Measurements from ENCODE around the gene SLC4A11. TPM values are rescaled to one million over a fixed set of nuclear protein-coding genes. Genes with fewer than 3 reads are reported as not detected.

SLC4A11 gene
- polyA plus RNA-seq, 2 of the 4 experiments (the other 2 are of a cell fraction) = 2.0 to 10.7 TPM

DNA sequence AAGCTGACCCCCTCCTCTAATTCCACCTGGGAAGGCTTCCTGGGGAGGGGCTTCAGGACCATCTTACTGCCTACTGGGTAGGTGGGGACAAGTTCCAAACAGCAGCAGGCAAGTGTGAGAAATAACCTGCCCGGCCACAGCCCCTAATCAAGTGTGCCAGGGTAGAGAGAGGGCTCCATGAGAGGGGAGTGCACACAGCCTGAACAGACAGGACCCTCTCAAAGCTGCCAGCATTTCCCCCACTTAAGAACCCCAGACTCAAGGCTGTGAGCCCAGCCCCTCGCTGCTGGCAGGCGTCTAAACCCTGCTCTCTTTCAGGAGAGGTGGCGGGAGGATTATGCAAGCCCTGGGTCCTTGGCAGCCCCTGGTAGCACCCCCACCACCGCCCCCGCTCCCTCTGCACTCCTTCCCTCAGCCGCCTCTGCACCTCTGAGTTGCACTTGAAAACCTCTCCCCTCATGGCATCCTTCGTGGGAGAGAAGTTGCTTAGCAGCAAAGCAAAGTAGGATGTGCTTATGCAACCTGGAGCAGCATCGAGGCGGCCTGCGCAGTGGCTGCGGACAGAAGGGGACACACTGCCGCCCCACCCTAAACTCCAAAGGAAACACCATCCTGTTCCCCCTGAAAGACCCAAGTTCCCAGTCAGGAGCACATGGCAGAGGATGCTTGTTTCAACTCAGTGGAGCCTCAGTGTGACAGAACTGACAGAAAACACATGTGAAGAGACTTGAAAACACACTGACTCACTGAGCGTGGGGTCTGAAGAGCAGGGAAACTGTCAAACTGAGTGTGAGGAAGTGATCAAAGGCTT lies 45.0 kb downstream of the SLC4A11 start:
- Histone ChIP-seq H3K9me3 (no peaks in the 10 kb centered on the region), H3K4me3 (no peak overlapping the region), H3K4me2 (no peak overlapping the region), H3K27ac (no peak overlapping the region), H3K4me1 (no peaks in the 10 kb centered on the region)
- ATAC-seq = no peak
- DNase-seq (ENCODE audit: low read depth in 1 of 2, low spot score in 1 of 2) = no peak
- no peak for TF ChIP-seq ZNF302 (CRISPR knock-in tag; IDR thresholded peaks at IDR 0.05)
- no peak for TF ChIP-seq RAD21 (conservative IDR thresholded peaks at IDR 0.05 in 1 of 2, IDR thresholded peaks at IDR 0.05 in 1 of 2)
- TF ChIP-seq ZC3H11A (IDR thresholded peaks at IDR 0.05) = no peak
- no peak for TF ChIP-seq NR3C1 (IDR thresholded peaks at IDR 0.05)
- TF ChIP-seq CHD2 (IDR thresholded peaks at IDR 0.05; ENCODE audit: low read length, partially characterized antibody) = no peak
- no peak for TF ChIP-seq TFCP2L1 (CRISPR knock-in tag; IDR thresholded peaks at IDR 0.05)
- no peak for TF ChIP-seq MAX (IDR thresholded peaks at IDR 0.05)
- no peak for TF ChIP-seq HOXB13 (CRISPR knock-in tag; IDR thresholded peaks at IDR 0.05; ENCODE audit: low read depth)
- 95% methylated on average over 14 of the region's 14 CpGs for WGBS (ENCODE audit: missing lambda C conversion rate)
- ChIA-PET CTCF (interaction anchor here (0.7 to 1.0 kb wide), 2 partner anchors 9 to 14 kb away, joined by 3 read pairs; no protein-coding TSS in a partner anchor), POLR2A (no interaction called here)
- no peak for FAIRE-seq

- Histone ChIP-seq H3K4me2 (no peak overlapping the region), H3K4me1 (no peaks in the 10 kb centered on the region), H3K27ac (no peak overlapping the region), H3K9me3 (no peaks in the 10 kb centered on the region), H3K4me3 (no peak overlapping the region)
- CTCF ChIA-PET = interaction anchor here (1.0 to 1.9 kb wide), 5 partner anchors 8 to 27 kb away, joined by 3 to 6 read pairs (median 3); no protein-coding TSS in a partner anchor
- no peak for ATAC-seq
- no peak for FAIRE-seq
- no peak for DNase-seq (ENCODE audit: low read depth in 1 of 2, low spot score in 1 of 2)
- POLR2A ChIA-PET = no interaction called here
- TF ChIP-seq HOXB5 (CRISPR knock-in tag; IDR thresholded peaks at IDR 0.05) = no peak
- no peak for TF ChIP-seq CEBPB (IDR thresholded peaks at IDR 0.05)
- TF ChIP-seq MAX (IDR thresholded peaks at IDR 0.05) = no peak
- no peak for TF ChIP-seq ZFP36 (IDR thresholded peaks at IDR 0.05; ENCODE audit: borderline replicate concordance, partially characterized antibody)
- TF ChIP-seq ELK1 (IDR thresholded peaks at IDR 0.05; ENCODE audit: low read depth, low read length) = no peak
- no peak for TF ChIP-seq RFX5 (IDR thresholded peaks at IDR 0.05)
- TF ChIP-seq ATOH8 (CRISPR knock-in tag; IDR thresholded peaks at IDR 0.05; ENCODE audit: low read depth) = no peak
- no peak for TF ChIP-seq NR3C1 (IDR thresholded peaks at IDR 0.05)
- TF ChIP-seq RAD21 (conservative IDR thresholded peaks at IDR 0.05 in 1 of 2, IDR thresholded peaks at IDR 0.05 in 1 of 2) = no peak
- no peak for TF ChIP-seq TFCP2L1 (CRISPR knock-in tag; IDR thresholded peaks at IDR 0.05)
- no peak for TF ChIP-seq HMGXB4 (CRISPR knock-in tag; IDR thresholded peaks at IDR 0.05; ENCODE audit: borderline replicate concordance)
- TF ChIP-seq MAZ (IDR thresholded peaks at IDR 0.05; ENCODE audit: borderline replicate concordance, low read depth, low read length) = no peak
- TF ChIP-seq NFE2L2 (conservative IDR thresholded peaks at IDR 0.05; ENCODE audit: low read length) = no peak
- TF ChIP-seq HES2 (IDR thresholded peaks at IDR 0.05) = no peak
- no peak for TF ChIP-seq PHF8 (IDR thresholded peaks at IDR 0.05; ENCODE audit: borderline replicate concordance, low read depth)
- TF ChIP-seq, protein P1, sequence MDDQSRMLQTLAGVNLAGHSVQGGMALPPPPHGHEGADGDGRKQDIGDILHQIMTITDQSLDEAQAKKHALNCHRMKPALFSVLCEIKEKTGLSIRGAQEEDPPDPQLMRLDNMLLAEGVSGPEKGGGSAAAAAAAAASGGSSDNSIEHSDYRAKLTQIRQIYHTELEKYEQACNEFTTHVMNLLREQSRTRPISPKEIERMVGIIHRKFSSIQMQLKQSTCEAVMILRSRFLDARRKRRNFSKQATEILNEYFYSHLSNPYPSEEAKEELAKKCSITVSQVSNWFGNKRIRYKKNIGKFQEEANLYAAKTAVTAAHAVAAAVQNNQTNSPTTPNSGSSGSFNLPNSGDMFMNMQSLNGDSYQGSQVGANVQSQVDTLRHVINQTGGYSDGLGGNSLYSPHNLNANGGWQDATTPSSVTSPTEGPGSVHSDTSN (IDR thresholded peaks at IDR 0.05) = no peak
- no peak for TF ChIP-seq JUNB (IDR thresholded peaks at IDR 0.05)
- TF ChIP-seq ESRRA (IDR thresholded peaks at IDR 0.05; ENCODE audit: borderline replicate concordance, low read length) = no peak
- 93% methylated on average over 18 of the region's 18 CpGs for WGBS (ENCODE audit: missing lambda C conversion rate)
Observed at GRCh38 chr20:3192226-3193015, 46.6 kb downstream of the SLC4A11 start.
